Peyer's patch (tissue), 4 donors: Measurements from ENCODE around the gene CIB4.

Source experiments
- POLR2A ChIP-seq, 2 donors: fragments of 450-650 bp; IDR thresholded peaks; one replicate each; pipeline ENCODE4 v1.5.1; 2017; ENCODE audit warnings: antibody characterized with exemption in 2 of 2, mild to moderate bottlenecking in 2 of 2, moderate library complexity in 2 of 2
- TF ChIP-seq, protein P1 (sequence below), 6 experiments: fragments of 450-650 bp in 4 of 6; fragments of 200-600 bp in 2 of 6; sonication (generic) in 1 of 6; IDR thresholded peaks; one replicate each; pipeline ENCODE4 v1.5.1; 2017 to 2019; ENCODE audit warnings: antibody characterized with exemption in 6 of 6, mild to moderate bottlenecking in 3 of 6, moderate library complexity in 1 of 6

DNA sequence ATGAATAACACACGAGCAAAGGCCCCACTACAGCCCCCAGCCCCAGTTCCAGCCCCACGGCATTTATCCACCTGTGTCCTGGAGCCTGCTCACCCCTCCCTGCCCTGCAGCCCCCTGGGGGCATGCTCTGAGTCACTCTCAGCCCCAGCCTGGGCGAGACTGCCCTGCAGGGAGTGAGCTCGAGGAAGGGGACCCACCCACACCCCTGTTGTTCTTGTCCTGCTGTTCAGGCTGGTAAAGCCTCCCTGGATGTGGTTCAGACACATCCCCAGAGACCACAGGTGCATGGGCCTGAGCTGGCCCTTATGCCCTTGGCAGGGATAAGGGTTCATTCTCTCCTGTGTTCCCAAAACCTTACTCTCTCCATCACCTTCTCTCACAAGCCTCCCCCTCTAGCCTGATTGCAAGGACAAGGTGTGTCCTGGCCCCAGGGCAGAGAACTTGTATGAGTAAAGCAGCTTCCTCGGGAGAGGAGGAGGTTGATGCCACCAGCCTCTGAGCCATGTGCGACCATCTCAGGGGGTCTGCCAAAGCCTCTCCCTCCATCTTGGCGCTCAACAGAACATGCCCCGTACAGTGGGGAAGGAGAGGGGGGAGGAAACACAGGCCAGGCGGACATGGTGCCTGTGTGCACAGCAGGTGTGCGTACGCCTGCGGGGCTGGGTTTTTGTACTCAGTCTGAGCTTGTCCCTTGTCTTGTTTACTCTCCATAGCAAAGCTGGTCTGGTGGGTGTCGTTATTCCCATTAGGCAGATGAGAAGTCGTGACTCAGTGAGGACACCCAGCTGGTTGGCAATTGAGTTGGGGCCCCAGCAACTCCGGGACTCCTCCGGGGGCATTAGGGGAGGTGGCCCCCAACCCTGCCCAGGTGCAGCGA is 64.4 kb downstream of the CIB4 start:
- TF ChIP-seq, protein P1, sequence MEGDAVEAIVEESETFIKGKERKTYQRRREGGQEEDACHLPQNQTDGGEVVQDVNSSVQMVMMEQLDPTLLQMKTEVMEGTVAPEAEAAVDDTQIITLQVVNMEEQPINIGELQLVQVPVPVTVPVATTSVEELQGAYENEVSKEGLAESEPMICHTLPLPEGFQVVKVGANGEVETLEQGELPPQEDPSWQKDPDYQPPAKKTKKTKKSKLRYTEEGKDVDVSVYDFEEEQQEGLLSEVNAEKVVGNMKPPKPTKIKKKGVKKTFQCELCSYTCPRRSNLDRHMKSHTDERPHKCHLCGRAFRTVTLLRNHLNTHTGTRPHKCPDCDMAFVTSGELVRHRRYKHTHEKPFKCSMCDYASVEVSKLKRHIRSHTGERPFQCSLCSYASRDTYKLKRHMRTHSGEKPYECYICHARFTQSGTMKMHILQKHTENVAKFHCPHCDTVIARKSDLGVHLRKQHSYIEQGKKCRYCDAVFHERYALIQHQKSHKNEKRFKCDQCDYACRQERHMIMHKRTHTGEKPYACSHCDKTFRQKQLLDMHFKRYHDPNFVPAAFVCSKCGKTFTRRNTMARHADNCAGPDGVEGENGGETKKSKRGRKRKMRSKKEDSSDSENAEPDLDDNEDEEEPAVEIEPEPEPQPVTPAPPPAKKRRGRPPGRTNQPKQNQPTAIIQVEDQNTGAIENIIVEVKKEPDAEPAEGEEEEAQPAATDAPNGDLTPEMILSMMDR (IDR thresholded peaks at IDR 0.05): no peak
- TF ChIP-seq POLR2A (IDR thresholded peaks at IDR 0.05): no peak
